ENCODE measurements around the gene SEL1L3.

The SEL1L3 gene

GRCh38 chr4:25790024-25790423 is 72.8 kb downstream of the SEL1L3 start:
- no peak for DNase-seq (ENCODE audit: low read depth)

GRCh38 chr4:25788703-25789238 is 74.0 kb downstream of the SEL1L3 start:
- no peak for DNase-seq (ENCODE audit: low read depth)

- no peak for DNase-seq (ENCODE audit: low read depth)
Measured at GRCh38 chr4:25786497-25787065, 76.2 kb downstream of the SEL1L3 start.

GRCh38 chr4:25783943-25784342 is 78.8 kb downstream of the SEL1L3 start:
- no peak for DNase-seq (ENCODE audit: low read depth)

GRCh38 chr4:25783126-25783525 is 79.7 kb downstream of the SEL1L3 start:
- no peak for DNase-seq (ENCODE audit: low read depth)

GRCh38 chr4:25782482-25782881 is 80.3 kb downstream of the SEL1L3 start:
- no peak for DNase-seq (ENCODE audit: low read depth)

GRCh38 chr4:25779021-25779420 is 83.8 kb downstream of the SEL1L3 start:
- no peak for DNase-seq (ENCODE audit: low read depth)

GRCh38 chr4:25776795-25777194 is 86.0 kb downstream of the SEL1L3 start:
- DNase-seq (ENCODE audit: low read depth): no peak

- DNase-seq (ENCODE audit: low read depth): no peak
Measured at GRCh38 chr4:25775166-25775565, 87.6 kb downstream of the SEL1L3 start.

- no peak for DNase-seq (ENCODE audit: low read depth)
Measured at GRCh38 chr4:25773358-25773757, 89.4 kb downstream of the SEL1L3 start.

- no peak for DNase-seq (ENCODE audit: low read depth)
Measured at GRCh38 chr4:25771672-25772071, 91.1 kb downstream of the SEL1L3 start.

GRCh38 chr4:25770847-25771246 is 91.9 kb downstream of the SEL1L3 start:
- DNase-seq (ENCODE audit: low read depth): no peak

GRCh38 chr4:25769251-25769650 is 93.5 kb downstream of the SEL1L3 start:
- no peak for DNase-seq (ENCODE audit: low read depth)

- no peak for DNase-seq (ENCODE audit: low read depth)
Measured at GRCh38 chr4:25767877-25768725, 94.7 kb downstream of the SEL1L3 start.

- DNase-seq (ENCODE audit: low read depth): no peak
Measured at GRCh38 chr4:25760518-25761157, 102.2 kb downstream of the SEL1L3 start.

GRCh38 chr4:25760048-25760447 is 102.7 kb downstream of the SEL1L3 start:
- DNase-seq (ENCODE audit: low read depth): no peak

- DNase-seq (ENCODE audit: low read depth): no peak
Measured at GRCh38 chr4:25759101-25759500, 103.7 kb downstream of the SEL1L3 start.

GRCh38 chr4:25757452-25757851 is 105.3 kb downstream of the SEL1L3 start:
- no peak for DNase-seq (ENCODE audit: low read depth)

- no peak for DNase-seq (ENCODE audit: low read depth)
Measured at GRCh38 chr4:25756503-25756902, 106.3 kb downstream of the SEL1L3 start.

GRCh38 chr4:25755911-25756310 is 106.9 kb downstream of the SEL1L3 start:
- DNase-seq (ENCODE audit: low read depth): no peak

- no peak for DNase-seq (ENCODE audit: low read depth)
Measured at GRCh38 chr4:25753239-25753638, 109.5 kb downstream of the SEL1L3 start.

GRCh38 chr4:25750874-25751273 is 111.9 kb downstream of the SEL1L3 start:
- no peak for DNase-seq (ENCODE audit: low read depth)

All from activated gamma-delta T cell treated with anti-CD3 and anti-CD28 coated beads, Interleukin-2, amount 50 U/mL, for 16 hours (primary cell).